Stimulated activated CD8-positive, alpha-beta memory T cell treated with anti-CD3 and anti-CD28 coated beads, Interleukin-15, amount 100 ng/mL, for 4 hours (primary cell): ENCODE measurements around the gene ARMH2.
"Not testable (repeated sequence)": the region's sequence is repeated elsewhere in the genome, so short reads cannot be mapped to it uniquely, and the experiment has no call there.

Experiments
- DNase-seq, 2 donors: peaks; one replicate each; pipeline ENCODE4 v3.0.0-alpha.2; 2020; ENCODE audit warnings: low read depth in 2 of 2

ARMH2 gene

GRCh38 chr6:24818346-24818745 lies 19.6 kb upstream of the ARMH2 start:
- DNase-seq = no peak

GRCh38 chr6:24809728-24810127 lies 11.0 kb upstream of the ARMH2 start:
- DNase-seq = no peak

DNA sequence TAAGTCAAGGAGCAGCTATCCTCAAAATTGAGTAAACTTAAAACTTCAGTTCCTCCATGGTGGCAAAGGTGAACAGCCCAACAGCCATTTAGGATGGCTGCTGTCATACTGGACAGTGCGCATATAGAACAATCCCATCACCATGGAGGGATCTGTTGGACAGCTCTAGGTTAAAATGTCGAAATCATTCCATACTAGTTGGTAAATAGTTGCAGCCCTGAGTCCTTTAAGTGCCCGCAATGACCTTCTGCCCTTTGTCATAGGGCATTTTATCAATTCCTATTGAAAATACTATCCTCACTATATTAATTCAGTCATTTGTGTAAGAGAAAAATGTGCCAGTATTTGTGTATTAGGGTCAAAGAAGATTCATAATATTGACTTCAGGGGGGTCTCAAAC lies 8.9 kb upstream of the ARMH2 start:
- DNase-seq = no peak

DNA sequence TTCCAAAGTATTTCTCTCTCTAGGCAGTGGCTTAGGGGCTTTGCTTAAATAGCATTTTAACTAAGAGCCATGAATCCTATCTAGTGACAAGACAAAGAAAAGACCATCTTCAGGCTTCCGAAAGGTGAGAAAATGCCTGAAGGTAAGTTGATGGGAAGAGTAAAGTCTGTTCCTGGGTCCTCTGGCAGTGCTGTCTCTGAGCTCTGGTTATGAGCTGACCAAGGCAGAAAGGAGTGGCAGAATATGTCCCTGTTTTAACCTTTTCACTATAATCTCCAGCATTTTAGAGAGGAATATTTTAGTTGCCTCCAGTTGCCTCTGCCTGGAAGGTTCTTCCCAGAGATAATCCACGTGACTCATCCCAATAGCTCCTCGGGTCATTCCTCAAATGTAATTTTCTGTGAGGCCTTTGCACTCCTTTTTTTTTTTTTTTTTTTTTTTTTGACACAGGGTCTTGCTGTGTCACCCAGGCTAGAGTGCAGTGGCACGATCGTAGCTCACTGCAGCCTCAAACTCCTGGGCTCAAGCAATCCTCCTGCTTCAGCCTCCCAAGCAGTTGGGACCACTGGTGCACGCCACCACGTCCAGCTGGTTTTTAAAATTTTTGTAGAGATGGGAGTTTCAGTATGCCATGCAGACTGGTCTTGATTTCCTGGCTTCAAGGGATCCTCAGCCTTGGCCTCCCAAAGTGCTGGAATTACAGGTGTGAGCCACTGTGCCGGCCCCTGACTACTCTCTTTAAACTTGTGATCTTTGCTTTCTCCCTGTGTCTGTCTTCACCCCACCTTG lies 3.7 kb upstream of the ARMH2 start:
- DNase-seq = no peak

GRCh38 chr6:24799541-24799915 lies 811 bp upstream of the ARMH2 start:
- no peak for DNase-seq

- DNase-seq = no peak
Measured at GRCh38 chr6:24797596-24798216, 1.0 kb downstream of the ARMH2 start.

GRCh38 chr6:24796616-24797290 lies 2.0 kb downstream of the ARMH2 start:
- DNase-seq = no peak

DNA sequence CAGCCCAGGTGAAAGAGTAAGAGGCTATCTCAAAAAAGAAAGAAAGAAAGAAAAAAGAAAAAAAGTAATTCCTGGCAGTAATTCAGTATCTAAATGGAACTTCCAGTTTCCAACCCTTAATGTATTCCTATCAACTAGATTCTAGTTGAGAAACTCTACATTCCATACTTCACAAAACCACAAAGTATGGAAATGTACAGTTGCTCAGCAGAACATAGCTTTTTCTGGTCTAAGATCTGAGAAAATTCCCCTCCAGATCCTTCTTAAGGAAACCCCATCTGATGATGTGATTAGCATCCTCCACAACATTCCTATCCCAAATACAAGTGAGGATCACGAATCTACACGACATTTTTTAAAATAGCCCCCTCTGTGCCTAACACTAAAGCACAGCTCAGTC lies 3.6 kb downstream of the ARMH2 start:
- no peak for DNase-seq

- DNase-seq = no peak
Measured at GRCh38 chr6:24788031-24788665, 10.6 kb downstream of the ARMH2 start.

- DNase-seq = no peak
Measured at GRCh38 chr6:24780206-24780605, 18.5 kb downstream of the ARMH2 start.

DNA sequence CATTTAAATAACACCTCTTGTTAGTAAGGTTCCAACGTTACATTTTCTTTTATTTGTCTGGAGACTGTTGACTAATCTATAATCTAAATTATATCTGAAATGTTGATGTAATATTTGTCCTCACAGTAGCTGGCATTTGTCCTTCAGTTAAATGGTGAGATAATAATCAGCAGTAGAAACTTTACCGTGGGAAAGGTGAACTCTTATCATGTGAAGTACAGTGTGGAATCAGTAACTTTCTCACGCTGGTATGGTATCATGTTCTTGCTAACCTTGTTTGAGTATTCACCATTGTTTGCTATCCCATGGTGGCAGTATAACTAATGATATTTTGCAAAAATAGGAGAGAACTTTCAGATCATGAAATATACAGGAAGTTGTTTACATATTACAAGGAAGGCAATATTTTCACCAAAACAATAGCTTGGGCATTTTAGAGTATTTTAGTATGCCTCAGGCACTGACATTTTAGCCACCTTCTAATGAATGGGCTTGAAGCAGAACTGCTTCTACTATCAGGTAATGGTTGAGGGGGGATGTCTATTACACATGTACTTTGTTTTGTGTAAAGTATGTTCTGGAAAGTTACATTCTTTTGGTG lies 19.2 kb downstream of the ARMH2 start:
- no peak for DNase-seq

GRCh38 chr6:24778878-24779277 lies 19.8 kb downstream of the ARMH2 start:
- DNase-seq = no peak

GRCh38 chr6:24778121-24778520 lies 20.6 kb downstream of the ARMH2 start:
- no peak for DNase-seq

GRCh38 chr6:24777227-24777626 lies 21.5 kb downstream of the ARMH2 start:
- no peak for DNase-seq

DNA sequence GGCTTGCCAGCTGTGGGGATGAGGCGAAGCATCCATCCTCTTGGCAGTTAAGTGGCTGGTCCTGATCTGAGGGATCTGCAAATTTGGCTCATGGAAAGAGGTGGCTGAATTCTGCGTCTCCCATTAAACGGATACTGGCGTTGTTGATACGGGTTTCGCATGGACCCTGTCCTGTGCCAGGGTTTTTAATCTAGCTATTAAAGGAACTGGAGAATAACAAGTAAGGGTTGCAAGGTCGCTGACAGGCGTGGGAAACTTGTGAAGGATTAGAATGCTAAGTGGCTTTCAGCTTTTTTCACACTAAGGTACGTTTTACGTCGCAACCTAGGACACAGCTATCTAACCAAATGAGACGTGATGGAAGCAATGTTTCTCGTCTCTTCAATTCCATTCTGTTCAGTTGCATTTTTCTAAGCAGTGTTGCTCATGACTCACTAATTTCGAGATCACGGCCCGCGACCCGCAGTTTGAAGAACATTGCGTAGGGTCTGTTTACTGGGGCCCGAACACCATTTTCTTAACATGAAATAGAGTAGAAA lies 23.1 kb downstream of the ARMH2 start:
- DNase-seq = no peak

DNA sequence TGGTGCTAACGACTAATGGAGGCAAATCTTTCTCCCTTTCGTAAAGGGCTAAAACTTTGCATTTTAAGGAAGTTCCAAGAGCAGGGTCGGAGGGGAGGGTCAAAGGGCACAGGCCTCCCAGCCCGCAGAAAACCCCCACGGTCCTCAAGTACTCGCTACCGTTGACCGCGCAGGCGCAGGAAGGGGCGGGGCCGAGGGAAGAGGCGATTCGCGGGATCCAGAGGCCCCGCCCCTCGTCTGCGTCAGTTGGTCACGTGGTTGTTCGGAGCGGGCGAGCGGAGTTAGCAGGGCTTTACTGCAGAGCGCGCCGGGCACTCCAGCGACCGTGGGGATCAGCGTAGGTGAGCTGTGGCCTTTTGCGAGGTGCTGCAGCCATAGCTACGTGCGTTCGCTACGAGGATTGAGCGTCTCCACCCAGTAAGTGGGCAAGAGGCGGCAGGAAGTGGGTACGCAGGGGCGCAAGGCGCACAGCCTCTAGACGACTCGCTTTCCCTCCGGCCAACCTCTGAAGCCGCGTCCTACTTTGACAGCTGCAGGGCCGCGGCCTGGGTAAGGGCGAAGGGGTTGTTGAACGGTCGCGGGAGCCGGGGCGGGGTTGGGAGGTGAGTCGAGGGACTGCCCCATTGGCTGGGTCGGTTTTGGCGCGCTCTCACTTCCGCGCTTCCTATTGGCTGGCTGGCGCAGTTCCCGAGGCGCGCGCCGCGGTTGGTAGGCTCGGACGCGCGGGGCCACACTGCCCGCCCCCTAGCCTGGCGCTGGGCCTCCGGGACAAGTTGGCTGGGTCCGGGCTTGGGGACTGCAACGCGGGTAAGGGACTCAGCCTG lies 23.8 kb downstream of the ARMH2 start, which contains the start of gene GMNN:
Gene GMNN (plus strand): TSS at position 242 of the 824 bp plus-strand sequence. CDS start 2,310 bp downstream, outside the sequence.
- DNase-seq = peak; percentile 92 to 95

DNA sequence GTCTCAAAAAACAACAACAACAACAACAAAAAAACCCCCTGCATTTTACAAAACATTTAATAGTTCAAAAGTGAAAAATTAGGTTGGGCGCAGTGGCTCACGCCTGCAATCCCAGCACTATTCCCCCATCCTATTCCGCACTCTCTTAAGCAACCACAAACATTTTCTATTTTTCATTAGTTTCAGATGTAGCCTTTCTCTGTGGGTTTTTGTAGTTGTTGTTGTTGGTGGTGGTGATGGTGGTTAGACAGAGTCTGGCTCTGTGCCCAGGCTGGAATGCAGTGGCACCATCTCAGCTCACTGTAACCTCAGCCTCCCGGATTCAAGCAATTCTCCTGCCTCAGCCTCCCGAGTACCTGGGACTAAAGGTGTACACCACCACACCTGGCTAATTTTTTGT lies 30.4 kb downstream of the ARMH2 start:
- DNase-seq = no peak

GRCh38 chr6:24766680-24767462 lies 31.8 kb downstream of the ARMH2 start:
- DNase-seq = no peak

DNA sequence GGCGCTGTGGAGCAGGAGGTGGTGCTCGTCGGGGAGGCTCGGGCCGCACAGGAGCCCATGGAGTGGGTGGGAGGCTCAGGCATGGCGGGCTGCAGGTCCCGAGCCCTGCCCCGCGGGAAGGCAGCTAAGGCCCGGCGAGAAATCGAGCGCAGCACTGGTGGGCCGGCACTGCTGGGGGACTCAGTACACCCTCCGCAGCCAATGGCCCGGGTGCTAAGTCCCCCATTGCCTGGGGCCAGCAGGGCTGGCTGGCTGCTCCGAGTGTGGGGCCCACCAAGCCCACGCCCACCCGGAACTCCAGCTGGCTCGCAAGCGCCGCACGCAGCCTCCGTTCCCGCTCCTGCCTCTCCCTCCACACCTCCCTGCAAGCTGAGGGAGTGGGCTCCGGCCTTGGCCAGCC lies 32.7 kb downstream of the ARMH2 start:
- not testable (repeated sequence) for DNase-seq
